H7 (cell line): ENCODE results near the gene KMT2D. TPM values are rescaled to one million over a fixed set of nuclear protein-coding genes. Genes with fewer than 3 reads are reported as not detected.

Experiments used
- DNase-seq: peaks from one replicate; pipeline ENCODE4 v3.0.0; 2012
- H3K27me3 ChIP-seq: 2 replicates; pipeline ENCODE4 v1.6.0; 2011; ENCODE audit warnings: mild to moderate bottlenecking, low read length; ENCODE audit not compliant: control insufficient read depth, insufficient read depth
- H3K36me3 ChIP-seq: replicated peaks from 2 replicates; pipeline ENCODE4 v1.5.1; 2011; ENCODE audit warnings: low read length; ENCODE audit not compliant: control insufficient read depth, insufficient read depth
- H3K4me3 ChIP-seq: 2 replicates; pipeline ENCODE4 v1.5.1; 2011; ENCODE audit warnings: low read depth, mild to moderate bottlenecking, control low read depth, low read length, moderate library complexity; ENCODE audit not compliant: insufficient read depth
- total RNA-seq: library from RNA; depleted of rRNA; stranded (reverse); fragments of >200 nt; shearing (Covaris generic); gene quantifications from 2 replicates; pipeline ENCODE4 v1.2.3, GENCODE V29; 2014; rRNA removed

KMT2D gene
- total RNA-seq, 1 experiment from 2014 or later, result 16.2 TPM

DNA sequence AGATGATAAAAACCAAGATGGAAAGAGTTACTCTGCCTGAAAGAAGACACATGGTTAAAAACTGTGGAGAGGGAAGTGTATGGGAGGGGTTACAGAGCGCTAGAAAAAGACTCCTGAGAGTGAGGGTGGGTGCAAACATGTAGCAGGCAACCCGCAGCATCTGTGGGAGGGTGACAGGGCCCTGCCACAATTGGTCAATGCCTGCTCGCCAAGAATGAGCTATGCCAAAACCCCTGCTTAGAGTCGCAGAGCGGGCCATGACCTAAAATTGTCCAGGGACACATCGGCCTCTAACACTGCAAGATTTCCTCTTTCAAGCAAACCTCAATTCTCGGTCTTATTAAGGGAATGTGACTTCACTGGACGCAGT, 42.7 kb downstream of the KMT2D start:
- Histone ChIP-seq H3K36me3 (peaks cover 10% of the 10 kb centered on the region), H3K27me3 (no peaks in the 10 kb centered on the region), H3K4me3 (peak overlapping the region; percentile 75)
- DNase-seq, result no peak

DNA sequence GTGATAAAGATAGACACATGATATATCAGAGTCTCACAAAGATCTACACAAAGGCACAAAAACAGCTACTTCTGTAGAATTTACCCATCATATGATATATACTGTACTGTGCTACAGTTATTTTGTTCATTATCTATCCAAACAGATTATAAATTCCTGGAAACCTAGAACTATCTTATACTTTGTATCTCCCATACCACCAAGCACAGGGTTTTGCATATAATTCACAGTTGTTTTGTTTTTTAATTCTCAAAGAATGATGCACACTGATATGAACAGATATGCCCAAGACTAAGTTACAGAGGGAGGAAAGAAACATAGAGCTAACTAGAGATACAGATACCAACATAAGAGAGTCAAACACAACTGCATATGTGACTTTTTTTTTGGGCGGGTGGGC, 45.4 kb downstream of the KMT2D start:
- no peaks in the 10 kb centered on the region for H3K27me3 ChIP-seq
- H3K4me3 ChIP-seq, result no peak overlapping the region

DNA sequence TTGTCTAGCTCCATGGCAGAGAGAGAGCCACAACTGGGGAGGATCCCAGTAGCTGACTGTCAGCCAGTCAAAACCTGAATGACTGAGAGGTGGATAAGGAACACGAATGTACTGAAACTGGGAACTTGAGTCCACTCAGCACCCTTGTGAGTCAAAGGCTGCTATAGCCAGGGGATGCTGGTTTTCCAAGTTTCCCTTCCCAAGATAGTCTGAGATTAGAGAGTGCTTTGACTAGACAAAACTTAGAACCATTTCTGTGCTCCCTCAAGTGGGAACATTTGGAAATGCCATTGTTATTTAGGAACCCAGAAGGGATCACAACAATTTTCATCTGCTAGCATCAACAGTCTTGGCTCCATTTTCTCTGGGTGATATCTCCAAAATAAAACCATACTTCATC, 46.0 kb downstream of the KMT2D start:
- no peak overlapping the region for H3K4me3 ChIP-seq
- no peak for DNase-seq
- H3K36me3 ChIP-seq, result peaks cover 1% of the 10 kb centered on the region
- H3K27me3 ChIP-seq, result no peaks in the 10 kb centered on the region

More for the DNA sequence above, 45.4 kb downstream of the KMT2D start:
- H3K36me3 ChIP-seq, result peaks cover 1% of the 10 kb centered on the region
- no peak for DNase-seq

DNA sequence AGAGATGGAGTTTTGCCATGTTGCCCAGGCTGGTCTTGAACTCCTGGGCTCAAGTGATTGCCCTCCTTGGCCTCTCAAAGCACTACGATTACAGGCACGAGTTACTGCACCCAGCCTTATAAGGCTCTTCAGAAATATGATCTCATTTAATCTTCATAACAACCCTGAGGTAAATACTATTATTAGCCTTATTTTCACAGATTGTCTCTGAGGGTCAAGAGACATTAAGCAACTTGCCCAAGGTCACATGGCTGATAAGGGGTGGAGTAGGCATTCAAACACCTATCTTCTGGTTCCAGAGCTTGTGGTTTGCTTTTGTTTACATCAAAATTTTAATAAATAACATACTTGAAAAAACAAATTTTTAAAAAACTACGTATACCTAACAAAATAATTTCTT, 47.2 kb downstream of the KMT2D start:
- no peak for DNase-seq
- H3K4me3 ChIP-seq, result no peak overlapping the region
- H3K36me3 ChIP-seq, result peaks cover 1% of the 10 kb centered on the region
- no peaks in the 10 kb centered on the region for H3K27me3 ChIP-seq

DNA sequence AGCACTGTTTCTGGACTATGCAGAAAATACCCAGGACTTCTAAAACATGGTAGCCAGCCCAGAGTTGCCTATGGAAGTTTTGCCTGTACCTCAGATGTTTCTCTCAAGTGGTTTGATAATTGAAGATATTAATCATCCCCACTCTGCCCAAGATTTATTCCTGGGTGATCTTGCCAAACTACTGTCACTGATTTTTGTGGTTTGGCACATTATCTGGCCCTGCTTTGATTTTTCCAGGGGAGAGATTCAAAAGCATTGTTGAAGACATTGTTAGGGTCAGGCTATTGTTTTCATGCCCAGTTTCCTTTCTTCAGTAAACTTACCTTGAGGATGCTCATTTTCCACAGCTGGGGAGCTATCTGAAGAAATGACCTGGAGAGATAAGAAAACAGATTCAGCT, 47.9 kb downstream of the KMT2D start:
- peaks cover 1% of the 10 kb centered on the region for H3K36me3 ChIP-seq
- no peak for DNase-seq
- H3K4me3 ChIP-seq, result no peak overlapping the region
- no peaks in the 10 kb centered on the region for H3K27me3 ChIP-seq

Other genes starting within 250 kb of the KMT2D start
- gene CACNB3, start 242.3 kb downstream of the KMT2D start, total RNA-seq, result 3.2 and 4.6 TPM in 2 replicates
- 101 and 106 TPM in 2 replicates for gene DDX23, start 208.6 kb downstream of the KMT2D start, total RNA-seq
- gene RND1, start 194.9 kb downstream of the KMT2D start, total RNA-seq, result 0.94 and 3.0 TPM in 2 replicates
- 10.8 and 16.5 TPM in 2 replicates for gene FKBP11, start 135.3 kb downstream of the KMT2D start, total RNA-seq
- gene ARF3, start 103.3 kb downstream of the KMT2D start, total RNA-seq, result 68.9 and 95.1 TPM in 2 replicates
- gene WNT10B, start 89.1 kb downstream of the KMT2D start, total RNA-seq, result 0.83 and 0.92 TPM in 2 replicates
- gene WNT1, start 82.5 kb downstream of the KMT2D start, total RNA-seq, result not detected in 2 replicates
- gene DDN, start 61.4 kb downstream of the KMT2D start, total RNA-seq, result 0.10 and 0.30 TPM in 2 replicates
- gene PRKAG1, start 42.0 kb downstream of the KMT2D start, total RNA-seq, result 44.2 and 51.1 TPM in 2 replicates
- 5.5 and 7.1 TPM in 2 replicates for gene RHEBL1, start 9.2 kb upstream of the KMT2D start, total RNA-seq
- gene DHH, start 34.0 kb upstream of the KMT2D start, total RNA-seq, result not detected in 2 replicates
- 63.0 and 75.6 TPM in 2 replicates for gene LMBR1L, start 50.1 kb upstream of the KMT2D start, total RNA-seq
- gene TUBA1B, start 70.6 kb upstream of the KMT2D start, total RNA-seq, result 3,556 and 4,028 TPM in 2 replicates
- 268 and 321 TPM in 2 replicates for gene TUBA1A, start 128.3 kb upstream of the KMT2D start, total RNA-seq
- 1,301 and 1,698 TPM in 2 replicates for gene TUBA1C, start 204.3 kb upstream of the KMT2D start, total RNA-seq
- gene PRPH, start 234.4 kb upstream of the KMT2D start, total RNA-seq, result 2.5 and 5.1 TPM in 2 replicates